ENCODE measurements around the gene PLEKHA6.

- no peak for TF ChIP-seq CTCF (IDR thresholded peaks at IDR 0.05)
- no peak for TF ChIP-seq EZH2 (IDR thresholded peaks at IDR 0.05; ENCODE audit: borderline replicate concordance, insufficient read depth, low read depth, low read length, poor library complexity, severe bottlenecking)
Measured at GRCh38 chr1:204350312-204350711, 9.4 kb downstream of the PLEKHA6 start.
